ENCODE measurements around the gene PIGP.

DNA sequence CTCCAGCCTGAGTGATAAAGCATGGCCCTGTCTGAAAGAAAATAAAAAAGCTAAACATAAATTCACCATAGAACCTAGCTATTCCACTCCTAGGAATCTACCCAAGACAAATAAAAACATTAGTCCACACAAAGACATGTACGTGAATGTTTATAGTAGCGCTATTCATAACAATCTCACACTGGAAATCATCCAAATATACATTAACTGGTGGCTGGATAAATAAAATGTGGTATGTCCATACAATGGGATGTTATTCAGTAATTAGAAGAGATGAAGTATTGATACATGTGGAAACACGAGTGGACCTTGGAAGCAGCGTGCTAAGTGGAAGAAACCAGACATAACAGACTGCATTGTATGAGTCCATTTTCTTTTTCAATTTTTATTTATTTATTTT, 36.7 kb downstream of the PIGP start:
- TF ChIP-seq, protein P1, sequence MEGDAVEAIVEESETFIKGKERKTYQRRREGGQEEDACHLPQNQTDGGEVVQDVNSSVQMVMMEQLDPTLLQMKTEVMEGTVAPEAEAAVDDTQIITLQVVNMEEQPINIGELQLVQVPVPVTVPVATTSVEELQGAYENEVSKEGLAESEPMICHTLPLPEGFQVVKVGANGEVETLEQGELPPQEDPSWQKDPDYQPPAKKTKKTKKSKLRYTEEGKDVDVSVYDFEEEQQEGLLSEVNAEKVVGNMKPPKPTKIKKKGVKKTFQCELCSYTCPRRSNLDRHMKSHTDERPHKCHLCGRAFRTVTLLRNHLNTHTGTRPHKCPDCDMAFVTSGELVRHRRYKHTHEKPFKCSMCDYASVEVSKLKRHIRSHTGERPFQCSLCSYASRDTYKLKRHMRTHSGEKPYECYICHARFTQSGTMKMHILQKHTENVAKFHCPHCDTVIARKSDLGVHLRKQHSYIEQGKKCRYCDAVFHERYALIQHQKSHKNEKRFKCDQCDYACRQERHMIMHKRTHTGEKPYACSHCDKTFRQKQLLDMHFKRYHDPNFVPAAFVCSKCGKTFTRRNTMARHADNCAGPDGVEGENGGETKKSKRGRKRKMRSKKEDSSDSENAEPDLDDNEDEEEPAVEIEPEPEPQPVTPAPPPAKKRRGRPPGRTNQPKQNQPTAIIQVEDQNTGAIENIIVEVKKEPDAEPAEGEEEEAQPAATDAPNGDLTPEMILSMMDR (IDR thresholded peaks at IDR 0.05): no peak
- no peak for TF ChIP-seq ZFX (IDR thresholded peaks at IDR 0.05; ENCODE audit: borderline replicate concordance)
